Peyer's patch (tissue), 4 donors: Measurements from ENCODE around the gene NSMF. TPM values are rescaled to one million over a fixed set of nuclear protein-coding genes. Genes with fewer than 3 reads are reported as not detected.
"Not testable (repeated sequence)": the region's sequence is repeated elsewhere in the genome, so short reads cannot be mapped to it uniquely, and the experiment has no call there.

Experiments
- DNase-seq, 3 donors: peaks; one replicate each; pipeline ENCODE4 v3.0.0-alpha.2; 2017 to 2019
- H3K27ac ChIP-seq, 4 donors: fragments of 200-600 bp; sonication (generic); one replicate each; pipeline ENCODE4 v1.5.1; 2016 to 2019
- H3K27me3 ChIP-seq, 2 donors: fragments of 200-600 bp; sonication (generic); one replicate each; pipeline ENCODE4 v1.5.1; 2019
- H3K36me3 ChIP-seq, 3 donors: fragments of 200-600 bp; sonication (generic); one replicate each; pipeline ENCODE4 v1.5.1; 2016 to 2019
- H3K4me1 ChIP-seq, 4 donors: fragments of 200-600 bp; sonication (generic); one replicate each; pipeline ENCODE4 v1.5.1; 2016 to 2019
- H3K4me3 ChIP-seq, 4 donors: fragments of 200-600 bp; sonication (generic); 1 replicate in 3 of 4; 2 replicates in 1 of 4; pipeline ENCODE4 v1.5.1; 2016 to 2019; ENCODE audit warnings: mild to moderate bottlenecking in 1 of 4
- H3K9me3 ChIP-seq, 4 donors: fragments of 200-600 bp; sonication (generic); one replicate each; pipeline ENCODE4 v1.5.1; 2016 to 2019; ENCODE audit warnings: mild to moderate bottlenecking in 1 of 4
- CTCF ChIP-seq, 6 experiments: fragments of 450-650 bp in 4 of 6; fragments of 200-600 bp in 2 of 6; sonication (generic) in 1 of 6; IDR thresholded peaks; one replicate each; pipeline ENCODE4 v1.5.1; 2017 to 2019; ENCODE audit warnings: antibody characterized with exemption in 6 of 6, mild to moderate bottlenecking in 3 of 6, moderate library complexity in 1 of 6
- POLR2A ChIP-seq, 2 donors: fragments of 450-650 bp; IDR thresholded peaks; one replicate each; pipeline ENCODE4 v1.5.1; 2017; ENCODE audit warnings: antibody characterized with exemption in 2 of 2, mild to moderate bottlenecking in 2 of 2, moderate library complexity in 2 of 2
- total RNA-seq, 4 donors: library from RNA; depleted of rRNA; stranded (reverse); fragments of >200 nt; gene quantifications; one replicate each; pipeline ENCODE4 v1.1.0, GENCODE V29; 2016

The NSMF gene
- total RNA-seq, 4 donors from 2014 or later: 47.0 to 135 (median 117) TPM

- Histone ChIP-seq H3K27me3 (no peaks in the 10 kb centered on the region), H3K27ac (no peak overlapping the region), H3K36me3 (peaks cover 0 to 37% (median 0%) of the 10 kb centered on the region in 3 donors), H3K9me3 (no peaks in the 10 kb centered on the region), H3K4me1 (peaks cover 0 to 37% (median 19%) of the 10 kb centered on the region in 4 donors), H3K4me3 (no peak overlapping the region)
- DNase-seq: peak in 1 of 3 donors; percentile 45
- no peak for TF ChIP-seq POLR2A (IDR thresholded peaks at IDR 0.05)
- no peak for TF ChIP-seq CTCF (IDR thresholded peaks at IDR 0.05)
Observed at GRCh38 chr9:137452006-137452760, 7.0 kb downstream of the NSMF start.

DNA sequence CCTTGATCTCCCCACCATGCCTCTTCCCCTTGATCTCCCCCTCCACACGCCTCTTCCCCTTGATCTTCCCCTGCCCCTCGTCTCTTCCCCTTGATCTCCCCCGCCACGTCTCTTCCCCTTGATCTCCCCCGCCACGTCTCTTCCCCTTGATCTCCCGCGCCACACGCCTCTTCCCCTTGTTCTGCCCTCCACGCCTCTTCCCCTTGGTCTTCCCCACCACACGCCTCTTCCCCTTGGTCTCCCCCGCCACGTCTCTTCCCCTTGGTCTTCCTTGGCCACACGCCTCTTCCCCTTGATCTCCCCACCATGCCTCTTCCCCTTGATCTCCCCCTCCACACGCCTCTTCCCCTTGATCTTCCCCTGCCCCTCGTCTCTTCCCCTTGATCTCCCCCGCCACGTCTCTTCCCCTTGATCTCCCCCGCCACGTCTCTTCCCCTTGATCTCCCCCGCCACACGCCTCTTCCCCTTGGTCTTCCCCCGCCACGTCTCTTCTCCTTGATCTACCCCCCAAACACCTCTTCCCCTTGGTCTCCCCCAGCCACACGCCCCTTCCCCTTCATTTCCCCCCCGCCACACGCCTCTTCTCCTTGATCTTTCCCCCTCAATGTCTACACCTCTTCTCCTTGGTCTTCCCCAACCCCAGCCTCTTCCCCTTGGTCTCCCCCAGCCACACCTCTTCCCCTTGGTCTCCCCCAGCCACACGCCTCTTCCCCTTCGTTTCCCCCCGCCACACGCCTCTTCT lies 7.7 kb downstream of the NSMF start:
- H3K27ac ChIP-seq, H3K27me3 ChIP-seq, H3K9me3 ChIP-seq, H3K4me3 ChIP-seq: not testable (repeated sequence)
- peak in 1 of 3 donors; percentile 36 for DNase-seq
- peaks cover 0 to 37% (median 19%) of the 10 kb centered on the region in 4 donors for H3K4me1 ChIP-seq
- peaks cover 0 to 29% (median 0%) of the 10 kb centered on the region in 3 donors for H3K36me3 ChIP-seq

GRCh38 chr9:137450539-137451222 lies 8.5 kb downstream of the NSMF start:
- H3K4me3 ChIP-seq, H3K9me3 ChIP-seq, H3K27ac ChIP-seq, H3K27me3 ChIP-seq: not testable (repeated sequence)
- Histone ChIP-seq H3K4me1 (peaks cover 0 to 41% (median 19%) of the 10 kb centered on the region in 4 donors), H3K36me3 (peaks cover 0 to 26% (median 0%) of the 10 kb centered on the region in 3 donors)
- peak in 1 of 3 donors; percentile 39 for DNase-seq

DNA sequence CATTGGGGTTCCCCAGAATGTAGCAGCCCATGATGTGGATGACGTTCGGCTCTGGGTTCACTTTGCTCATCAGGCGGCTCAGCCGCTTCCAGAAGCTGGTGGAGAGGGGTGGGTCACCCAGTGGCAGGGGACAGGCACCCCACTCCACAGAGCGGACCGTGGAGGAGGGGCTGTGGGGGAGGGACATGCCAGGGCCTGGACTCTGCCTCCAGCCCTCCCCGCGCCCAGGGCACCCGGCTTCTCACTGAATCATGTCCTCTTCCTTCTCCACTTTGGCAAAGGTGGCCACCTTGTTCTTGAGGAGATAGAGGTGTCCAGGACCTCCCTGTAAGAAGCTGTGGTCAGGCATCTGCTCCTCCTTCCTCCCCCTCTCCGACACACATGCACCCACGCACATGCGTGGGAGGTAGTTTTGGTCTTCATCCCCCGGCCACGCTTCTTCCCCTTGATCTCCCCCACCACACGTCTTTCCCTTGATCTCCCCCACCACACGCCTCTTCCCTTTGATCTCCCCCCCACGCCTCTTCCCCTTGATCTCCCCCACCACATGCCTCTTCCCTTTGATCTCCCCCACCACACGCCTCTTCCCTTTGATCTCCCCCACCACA lies 9.1 kb downstream of the NSMF start:
- peak in 1 of 3 donors; percentile 45 for DNase-seq
- TF ChIP-seq POLR2A (IDR thresholded peaks at IDR 0.05): no peak
- no peak for TF ChIP-seq CTCF (IDR thresholded peaks at IDR 0.05)
- no peak overlapping the region for H3K27ac ChIP-seq
- H3K27me3 ChIP-seq: no peaks in the 10 kb centered on the region
- H3K9me3 ChIP-seq: no peaks in the 10 kb centered on the region
- H3K4me1 ChIP-seq: peaks cover 0 to 41% (median 17%) of the 10 kb centered on the region in 4 donors
- no peak overlapping the region for H3K4me3 ChIP-seq
- peaks cover 0 to 26% (median 0%) of the 10 kb centered on the region in 3 donors for H3K36me3 ChIP-seq

DNA sequence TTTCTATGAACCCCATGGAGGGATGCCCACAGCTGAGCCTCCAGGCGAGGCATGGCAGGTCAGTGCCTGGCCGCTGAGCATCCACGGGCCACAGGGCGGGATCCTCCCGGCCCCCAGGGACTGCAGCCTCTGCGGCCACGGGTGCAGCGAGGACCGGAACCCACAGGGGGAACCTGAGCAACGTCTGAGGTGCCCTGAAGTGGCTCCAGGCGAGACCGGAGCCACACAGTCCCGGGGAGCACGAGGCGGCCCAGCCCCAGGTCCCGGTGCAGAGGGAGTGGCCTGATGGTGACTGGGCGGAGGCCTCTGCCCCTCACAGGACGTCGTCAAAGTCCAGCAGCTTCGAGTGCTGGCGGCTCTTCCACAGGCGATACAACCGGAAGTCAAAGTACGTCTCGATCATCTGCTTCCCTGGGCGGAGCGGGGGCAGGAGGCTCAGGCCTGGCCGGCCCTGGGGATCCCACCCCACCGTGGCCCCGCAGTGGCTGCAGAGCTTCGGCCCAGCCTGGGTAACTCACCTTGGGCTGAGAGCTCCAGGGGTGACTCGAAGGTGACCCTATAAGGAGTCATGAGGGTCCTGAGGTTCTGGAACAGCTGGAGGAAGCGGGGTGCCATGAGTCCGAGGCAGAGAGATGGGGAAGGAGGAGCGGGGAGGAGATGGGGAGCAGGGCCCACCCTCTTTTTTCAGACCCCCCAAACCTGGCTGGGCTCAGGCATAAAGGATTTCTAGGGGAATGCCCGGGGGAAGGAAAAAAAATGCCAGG lies 9.9 kb downstream of the NSMF start:
- H3K9me3 ChIP-seq: no peaks in the 10 kb centered on the region
- peak in 1 of 3 donors; percentile 53 for DNase-seq
- H3K27me3 ChIP-seq: no peaks in the 10 kb centered on the region
- no peak overlapping the region for H3K4me3 ChIP-seq
- no peak for TF ChIP-seq POLR2A (IDR thresholded peaks at IDR 0.05)
- no peak for TF ChIP-seq CTCF (IDR thresholded peaks at IDR 0.05)
- H3K4me1 ChIP-seq: peaks cover 0 to 37% (median 9%) of the 10 kb centered on the region in 4 donors
- peaks cover 0 to 26% (median 0%) of the 10 kb centered on the region in 3 donors for H3K36me3 ChIP-seq
- H3K27ac ChIP-seq: no peak overlapping the region

DNA sequence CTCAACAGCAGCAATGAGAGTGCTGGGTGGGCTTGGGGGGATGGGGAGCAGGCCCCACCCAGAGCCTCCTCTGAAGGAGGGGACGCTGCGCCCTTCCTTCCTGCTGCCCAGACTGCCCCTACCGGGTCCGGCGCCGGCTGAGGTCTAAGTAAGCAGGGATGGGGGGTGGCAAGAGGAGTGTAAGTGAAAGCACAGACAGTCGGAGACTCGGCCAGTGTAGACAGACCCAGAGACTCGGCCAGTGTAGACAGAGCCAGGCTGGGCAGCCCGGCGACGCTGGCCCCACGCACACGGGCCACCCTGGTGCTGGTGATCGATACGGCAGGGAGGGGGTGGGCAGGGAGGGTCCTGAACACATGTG lies 10.6 kb downstream of the NSMF start:
- no peaks in the 10 kb centered on the region for H3K9me3 ChIP-seq
- peak in 1 of 3 donors; percentile 23 for DNase-seq
- H3K27ac ChIP-seq: no peak overlapping the region
- peaks cover 0 to 26% (median 0%) of the 10 kb centered on the region in 3 donors for H3K36me3 ChIP-seq
- H3K4me1 ChIP-seq: peaks cover 0 to 35% (median 5%) of the 10 kb centered on the region in 4 donors
- no peak overlapping the region for H3K4me3 ChIP-seq
- no peaks in the 10 kb centered on the region for H3K27me3 ChIP-seq
- TF ChIP-seq POLR2A (IDR thresholded peaks at IDR 0.05): no peak
- no peak for TF ChIP-seq CTCF (IDR thresholded peaks at IDR 0.05)
